ENCODE results near the gene PSKH1. TPM values are rescaled to one million over a fixed set of nuclear protein-coding genes. Genes with fewer than 3 reads are reported as not detected.
"Not testable (repeated sequence)": the region's sequence is repeated elsewhere in the genome, so short reads cannot be mapped to it uniquely, and the experiment has no call there.

Gene PSKH1
- polyA plus RNA-seq, 6 donors from 2014 or later: 14.2 to 24.4 (median 17.4) TPM

DNA sequence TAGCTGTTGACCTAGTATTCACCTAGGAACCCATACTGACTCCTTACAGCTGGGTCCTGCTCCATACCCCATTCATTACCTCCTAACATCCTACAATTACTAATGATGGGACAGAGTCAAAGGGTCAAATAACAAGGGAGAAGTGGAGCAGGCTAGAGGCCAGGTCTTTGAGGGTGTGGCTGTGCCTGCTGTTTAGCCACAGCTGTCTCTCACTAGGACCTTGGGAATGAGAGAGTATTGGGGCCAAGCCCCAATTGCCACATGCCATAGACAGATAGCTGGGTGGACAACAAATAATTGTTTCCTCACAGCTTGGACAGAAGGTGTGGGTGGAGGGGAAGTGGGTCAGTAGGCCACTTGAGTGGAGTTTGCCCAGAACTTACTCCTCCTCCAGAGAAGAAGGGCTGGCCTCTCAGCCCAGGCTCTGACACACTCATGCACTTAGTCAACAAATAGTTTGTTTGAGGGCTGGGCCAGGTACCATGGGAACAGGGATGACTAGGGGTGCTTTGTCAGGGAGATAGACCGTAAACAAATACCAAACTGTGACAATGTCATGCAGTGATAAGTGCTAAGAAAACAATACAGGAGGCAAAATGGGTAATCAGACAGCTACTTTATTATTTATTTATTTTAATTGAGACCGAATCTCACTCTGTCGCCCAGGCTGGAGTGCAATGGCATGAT lies 35.4 kb upstream of the PSKH1 start:
- Mint-ChIP-seq H3K27me3 (no peaks in the 10 kb centered on the region), H3K36me3 (no peaks in the 10 kb centered on the region), H3K4me1 (peaks cover 25 to 40% (median 36%) of the 10 kb centered on the region in 3 donors), H3K4me3 (peak overlapping the region in 1 of 8 donors; percentile 50), H3K9me3 (no peaks in the 10 kb centered on the region), H3K27ac (peak overlapping the region in 2 of 6 donors; percentile 15 to 19)
- DNase-seq (no peak), ATAC-seq (ENCODE audit: low read depth in 2 of 2) (peak in 1 of 2 donors; percentile 43)

DNA sequence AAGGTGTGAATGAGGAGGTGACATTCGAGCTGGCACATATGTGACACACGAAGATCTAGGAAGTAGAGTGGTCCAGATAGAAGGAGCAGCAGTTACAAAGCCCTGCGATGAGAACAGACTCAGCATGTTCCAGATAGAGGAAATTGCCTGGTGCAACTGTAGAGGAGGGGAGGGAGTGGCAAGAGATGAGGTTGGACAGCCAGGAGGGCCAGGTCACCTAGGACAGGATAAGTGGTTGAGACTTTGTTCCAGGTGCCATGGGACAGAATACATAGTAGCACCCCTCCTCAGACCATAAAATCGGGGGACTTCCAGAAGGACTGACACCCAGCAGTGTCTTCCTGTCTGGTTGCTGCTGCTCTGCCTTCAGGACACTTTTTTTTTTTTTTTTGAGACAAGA lies 34.6 kb upstream of the PSKH1 start:
- Mint-ChIP-seq H3K36me3 (no peaks in the 10 kb centered on the region), H3K27ac (peak overlapping the region in 3 of 6 donors; percentile 33 to 87 (median 80)), H3K4me1 (peaks cover 25 to 40% (median 36%) of the 10 kb centered on the region in 3 donors), H3K4me3 (no peak overlapping the region), H3K27me3 (no peaks in the 10 kb centered on the region), H3K9me3 (no peaks in the 10 kb centered on the region)
- ATAC-seq (ENCODE audit: low read depth in 2 of 2) (no peak), DNase-seq (no peak)

DNA sequence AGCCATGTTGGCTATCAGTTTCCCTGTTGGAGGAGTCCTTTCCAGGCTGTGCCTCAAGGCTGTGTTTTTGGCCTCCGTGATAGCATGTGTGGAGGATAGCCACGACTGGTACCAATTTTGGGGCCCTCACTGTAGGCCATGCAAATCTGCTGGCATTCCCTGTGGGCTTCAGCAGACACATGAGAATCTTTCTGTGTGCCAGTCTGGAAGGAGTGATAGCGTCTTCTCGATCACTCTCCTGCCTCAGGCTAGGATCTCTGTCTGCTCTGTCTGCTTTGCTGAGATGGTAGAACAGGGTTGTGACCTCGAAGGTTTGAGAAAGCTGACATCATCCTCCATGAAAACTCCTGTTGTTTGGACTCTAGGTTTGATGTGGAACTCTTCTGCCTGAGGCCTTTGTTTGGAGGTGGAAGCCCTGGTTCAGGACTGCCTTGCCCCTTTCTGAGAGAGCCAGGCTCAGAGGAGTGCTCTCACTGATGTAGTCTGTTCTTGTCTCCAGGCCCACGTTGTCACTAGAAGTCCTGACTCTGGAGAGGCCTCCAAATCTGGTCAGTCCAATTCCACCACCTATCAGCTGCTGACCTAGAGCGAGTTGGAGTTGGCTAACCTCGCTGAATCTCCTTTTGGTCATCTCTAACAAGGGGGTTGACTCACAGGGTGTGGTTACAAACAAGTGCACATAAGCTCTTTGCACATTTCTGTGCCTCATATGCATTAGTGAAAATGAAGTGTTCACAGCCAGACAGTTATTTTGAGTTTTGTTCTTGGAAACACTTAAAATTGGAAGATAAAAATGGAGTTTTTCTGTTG lies 32.3 kb upstream of the PSKH1 start:
- no peak for ATAC-seq (ENCODE audit: low read depth in 2 of 2)
- H3K27ac Mint-ChIP-seq: peak overlapping the region in 1 of 6 donors; percentile 11

DNA sequence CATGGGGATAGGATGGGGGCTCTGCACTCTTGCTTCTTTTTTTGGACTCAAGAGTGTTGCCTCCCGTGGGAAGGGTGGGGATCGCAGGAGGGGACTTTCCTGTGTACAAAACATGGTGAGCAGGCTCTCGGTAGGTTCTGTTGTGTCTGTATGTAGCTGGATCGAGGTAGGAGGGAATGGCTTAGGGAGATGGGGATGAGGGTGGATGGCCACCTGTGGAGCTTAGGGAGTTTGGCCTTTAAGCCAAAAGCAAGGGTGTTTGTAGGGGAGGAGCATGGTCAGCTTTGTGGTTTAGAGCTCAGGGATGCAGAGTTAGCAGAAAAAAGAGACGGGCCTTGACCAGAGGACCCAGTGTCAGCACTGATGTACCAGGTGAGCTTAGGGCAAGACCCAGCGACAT lies 31.2 kb upstream of the PSKH1 start:
- no peak overlapping the region for H3K4me3 Mint-ChIP-seq
- no peaks in the 10 kb centered on the region for H3K9me3 Mint-ChIP-seq
- DNase-seq: no peak
- peak overlapping the region in 1 of 6 donors; percentile 60 for H3K27ac Mint-ChIP-seq
- H3K27me3 Mint-ChIP-seq: no peaks in the 10 kb centered on the region
- ATAC-seq (ENCODE audit: low read depth in 2 of 2): no peak
- peaks cover 23 to 37% (median 28%) of the 10 kb centered on the region in 3 donors for H3K4me1 Mint-ChIP-seq
- H3K36me3 Mint-ChIP-seq: no peaks in the 10 kb centered on the region

More for the DNA sequence above, 32.3 kb upstream of the PSKH1 start:
- Mint-ChIP-seq H3K36me3 (no peaks in the 10 kb centered on the region), H3K9me3 (no peaks in the 10 kb centered on the region), H3K4me1 (peaks cover 25 to 40% (median 31%) of the 10 kb centered on the region in 3 donors), H3K27me3 (no peaks in the 10 kb centered on the region), H3K4me3 (no peak overlapping the region)
- no peak for DNase-seq

DNA sequence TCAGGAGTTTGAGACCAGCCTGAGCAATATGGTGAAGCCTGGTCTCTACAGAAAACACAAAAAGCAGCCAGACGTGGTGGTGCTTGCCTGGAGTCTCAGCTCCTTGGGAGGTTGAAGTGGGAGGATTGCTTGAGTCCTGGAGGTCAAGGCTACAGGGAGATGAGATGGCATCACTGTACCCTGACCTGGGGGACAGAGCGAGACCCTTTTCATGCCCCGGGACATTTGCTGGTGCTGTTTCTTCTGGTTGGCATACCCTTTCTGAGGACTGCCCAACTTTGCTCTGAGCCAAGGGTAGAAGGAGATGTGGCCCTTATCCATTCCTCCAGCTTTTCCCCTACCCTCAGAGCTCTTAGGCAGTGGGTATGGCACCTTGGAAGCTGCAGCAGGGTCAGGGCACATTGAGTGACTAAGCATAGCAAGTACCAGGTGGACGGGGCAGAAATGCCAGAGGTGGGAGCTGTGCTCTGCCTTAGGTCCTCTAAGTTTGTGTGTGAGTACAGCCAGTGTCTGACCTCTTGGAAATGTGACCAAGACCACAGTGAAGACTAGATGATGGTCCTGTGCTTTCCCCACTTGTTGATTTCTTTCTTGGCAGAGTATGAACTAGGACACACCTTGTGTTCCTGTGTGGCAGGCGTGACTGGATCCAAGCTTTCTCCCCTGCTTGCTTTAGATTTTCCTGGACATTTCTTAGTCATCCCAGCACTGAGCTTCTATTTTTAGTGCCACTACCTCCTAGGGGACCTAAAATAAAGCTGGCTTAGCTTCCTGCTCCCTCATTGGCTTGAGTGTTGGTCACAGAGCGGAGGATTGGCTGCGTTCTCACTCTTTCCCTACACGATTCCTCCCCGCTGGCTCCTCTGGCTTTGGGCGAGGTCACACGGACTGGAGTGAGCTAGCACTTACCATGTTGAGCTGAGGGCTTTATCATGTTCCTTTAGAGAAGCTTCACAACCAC lies 30.2 kb upstream of the PSKH1 start:
- peak overlapping the region in 1 of 6 donors; percentile 50 for H3K27ac Mint-ChIP-seq

DNA sequence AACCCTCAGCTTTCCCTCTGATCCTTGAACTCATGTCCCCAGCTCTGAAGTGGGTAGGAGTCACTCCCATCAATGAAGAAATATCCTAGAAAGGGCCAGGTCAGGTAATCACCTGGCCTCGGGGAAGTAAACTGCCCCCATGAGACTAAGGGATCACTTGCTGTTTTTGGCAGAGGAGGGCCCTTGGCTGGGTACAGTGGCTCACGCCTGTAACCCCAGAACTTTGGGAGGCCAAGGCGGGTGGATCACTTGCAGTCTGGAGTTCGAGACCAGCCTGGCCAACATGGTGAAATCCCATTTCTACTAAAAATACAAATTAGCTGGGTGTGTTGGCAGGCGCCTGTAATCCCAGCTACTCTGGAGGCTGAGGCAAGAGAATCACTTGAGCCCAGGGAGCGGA lies 29.0 kb upstream of the PSKH1 start:
- not testable (repeated sequence) for H3K36me3 Mint-ChIP-seq; H3K4me3 Mint-ChIP-seq; H3K9me3 Mint-ChIP-seq; DNase-seq; H3K27me3 Mint-ChIP-seq; ATAC-seq (ENCODE audit: low read depth in 2 of 2)
- H3K4me1 Mint-ChIP-seq: peaks cover 9 to 17% (median 10%) of the 10 kb centered on the region in 3 donors
- H3K27ac Mint-ChIP-seq: peak overlapping the region in 1 of 6 donors; percentile 10

More for the DNA sequence above, 30.2 kb upstream of the PSKH1 start:
- peaks cover 13 to 27% (median 18%) of the 10 kb centered on the region in 3 donors for H3K4me1 Mint-ChIP-seq
- no peaks in the 10 kb centered on the region for H3K9me3 Mint-ChIP-seq
- H3K4me3 Mint-ChIP-seq: no peak overlapping the region
- H3K27me3 Mint-ChIP-seq: no peaks in the 10 kb centered on the region
- ATAC-seq (ENCODE audit: low read depth in 2 of 2): no peak
- H3K36me3 Mint-ChIP-seq: no peaks in the 10 kb centered on the region
- no peak for DNase-seq

DNA sequence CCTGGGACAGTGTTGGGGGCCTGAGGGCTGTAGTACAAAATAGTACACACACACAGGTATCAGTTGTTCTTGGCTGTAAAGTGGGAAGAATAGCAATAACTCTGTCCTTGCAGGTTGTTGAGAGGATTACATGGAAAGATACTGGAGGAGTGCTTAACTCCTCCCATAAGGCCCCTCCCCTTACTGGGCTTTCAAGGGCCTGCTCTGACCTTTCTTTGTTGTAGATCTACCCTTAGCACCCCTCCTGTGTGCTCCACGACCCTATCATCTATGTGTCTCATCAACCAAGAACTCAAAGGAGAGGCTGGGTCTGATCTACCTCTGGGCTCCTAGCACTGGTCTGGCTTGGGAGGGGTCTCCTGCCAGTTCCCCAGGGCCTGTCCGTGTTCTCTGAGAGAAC lies 28.5 kb upstream of the PSKH1 start:
- H3K27ac Mint-ChIP-seq: peak overlapping the region in 3 of 6 donors; percentile 10 to 80 (median 36)

DNA sequence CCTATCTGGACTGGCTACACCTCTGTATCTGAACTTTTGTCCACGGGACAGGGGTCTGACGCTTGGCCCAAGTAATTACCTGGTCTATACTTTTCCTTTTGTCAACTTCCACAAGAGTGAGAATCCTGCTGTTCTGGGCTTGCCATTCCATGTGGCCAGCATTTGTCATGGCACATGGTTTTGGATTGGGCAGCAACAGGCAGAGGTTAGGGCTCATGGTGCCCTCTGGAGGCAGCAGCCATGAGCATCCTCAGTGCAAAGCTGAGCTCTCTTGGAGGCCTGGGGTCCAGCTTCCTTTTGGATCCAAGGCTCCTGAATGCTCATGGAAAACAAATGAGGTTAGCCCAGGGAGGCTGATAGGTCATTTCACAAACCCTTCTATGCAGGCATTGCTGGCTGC lies 27.7 kb upstream of the PSKH1 start:
- DNase-seq (no peak), ATAC-seq (ENCODE audit: low read depth in 2 of 2) (no peak)
- H3K4me3 Mint-ChIP-seq: no peak overlapping the region
- no peaks in the 10 kb centered on the region for H3K9me3 Mint-ChIP-seq
- H3K27me3 Mint-ChIP-seq: no peaks in the 10 kb centered on the region
- H3K36me3 Mint-ChIP-seq: no peaks in the 10 kb centered on the region
- H3K4me1 Mint-ChIP-seq: peaks cover 9 to 17% (median 9%) of the 10 kb centered on the region in 3 donors
- no peak overlapping the region for H3K27ac Mint-ChIP-seq

More for the DNA sequence above, 28.5 kb upstream of the PSKH1 start:
- Mint-ChIP-seq H3K27me3 (no peaks in the 10 kb centered on the region), H3K9me3 (no peaks in the 10 kb centered on the region), H3K4me1 (peaks cover 9 to 17% (median 9%) of the 10 kb centered on the region in 3 donors), H3K4me3 (no peak overlapping the region), H3K36me3 (no peaks in the 10 kb centered on the region)
- ATAC-seq (ENCODE audit: low read depth in 2 of 2) (no peak), DNase-seq (no peak)

DNA sequence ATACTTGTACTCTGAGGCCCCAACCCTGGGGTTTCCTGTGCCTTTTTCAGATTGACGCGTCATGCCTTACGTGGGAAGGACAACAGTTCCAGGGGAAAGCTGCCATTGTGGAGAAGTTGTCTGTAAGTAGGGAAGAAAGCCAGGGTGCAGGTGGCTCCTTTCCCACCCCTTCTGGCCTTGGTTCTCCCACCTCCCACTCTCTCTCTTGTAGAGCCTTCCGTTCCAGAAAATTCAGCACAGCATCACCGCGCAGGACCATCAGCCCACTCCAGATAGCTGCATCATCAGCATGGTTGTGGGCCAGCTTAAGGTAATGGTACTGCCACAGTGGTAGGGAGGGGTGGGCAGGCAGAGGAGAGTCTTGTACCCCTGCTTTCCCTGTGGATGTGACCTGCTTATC lies 24.8 kb upstream of the PSKH1 start:
- H3K9me3 Mint-ChIP-seq: no peaks in the 10 kb centered on the region
- no peak for DNase-seq
- no peak for ATAC-seq (ENCODE audit: low read depth in 2 of 2)
- peak overlapping the region in 1 of 6 donors; percentile 27 for H3K27ac Mint-ChIP-seq
- H3K27me3 Mint-ChIP-seq: no peaks in the 10 kb centered on the region
- no peaks in the 10 kb centered on the region for H3K36me3 Mint-ChIP-seq
- no peak overlapping the region for H3K4me3 Mint-ChIP-seq
- peaks cover 10 to 16% (median 11%) of the 10 kb centered on the region in 3 donors for H3K4me1 Mint-ChIP-seq

DNA sequence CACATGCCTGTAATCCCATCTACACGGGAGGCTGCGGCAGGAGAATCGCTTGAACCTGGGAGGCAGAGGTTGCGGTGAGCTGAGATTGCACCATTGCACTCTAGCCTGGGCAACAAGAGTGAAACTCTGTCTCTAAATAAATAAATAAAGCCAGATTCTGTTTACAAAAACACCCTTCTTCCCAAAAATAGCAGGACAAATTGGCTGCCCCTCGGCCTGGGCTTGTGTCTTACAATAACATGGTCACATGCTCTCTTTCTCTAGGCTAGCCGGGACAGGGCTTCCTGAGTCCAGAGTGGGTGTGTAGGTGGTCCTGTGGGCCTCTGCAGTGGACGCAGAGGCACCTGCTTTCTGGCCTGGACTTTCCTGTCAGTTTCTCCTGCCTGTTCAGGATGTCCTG lies 23.4 kb upstream of the PSKH1 start:
- no peaks in the 10 kb centered on the region for H3K36me3 Mint-ChIP-seq
- no peaks in the 10 kb centered on the region for H3K9me3 Mint-ChIP-seq
- H3K4me3 Mint-ChIP-seq: no peak overlapping the region
- ATAC-seq (ENCODE audit: low read depth in 2 of 2): no peak
- DNase-seq: no peak
- H3K27ac Mint-ChIP-seq: peak overlapping the region in 1 of 6 donors; percentile 72
- peaks cover 19 to 27% (median 22%) of the 10 kb centered on the region in 3 donors for H3K4me1 Mint-ChIP-seq
- no peaks in the 10 kb centered on the region for H3K27me3 Mint-ChIP-seq

DNA sequence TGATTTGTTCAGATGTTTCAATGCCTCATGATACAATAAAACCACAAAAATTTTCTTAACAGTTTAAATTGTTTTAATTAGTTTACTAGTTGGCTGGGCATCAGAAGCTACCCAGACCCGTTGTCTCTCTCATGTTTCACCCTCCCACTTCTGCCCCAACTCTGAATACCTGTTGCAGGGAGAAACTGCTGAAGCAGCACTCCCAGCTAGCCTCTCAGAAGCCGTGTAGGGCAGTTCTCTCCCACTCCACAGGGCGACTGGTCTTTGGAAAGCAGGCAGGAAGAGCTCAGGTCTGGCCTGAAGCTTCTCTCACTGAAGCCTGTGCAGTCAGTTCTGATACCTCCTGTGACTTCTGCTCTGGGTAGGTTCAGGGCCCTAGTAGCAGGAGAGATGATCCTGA lies 21.8 kb upstream of the PSKH1 start:
- ATAC-seq (ENCODE audit: low read depth in 2 of 2) (no peak), DNase-seq (no peak)
- Mint-ChIP-seq H3K27me3 (no peaks in the 10 kb centered on the region), H3K36me3 (no peaks in the 10 kb centered on the region), H3K4me1 (peaks cover 31 to 38% (median 37%) of the 10 kb centered on the region in 3 donors), H3K4me3 (peak overlapping the region in 5 of 8 donors; percentile 62 to 91 (median 89)), H3K9me3 (no peaks in the 10 kb centered on the region), H3K27ac (peak overlapping the region in 2 of 6 donors; percentile 43 to 54)

DNA sequence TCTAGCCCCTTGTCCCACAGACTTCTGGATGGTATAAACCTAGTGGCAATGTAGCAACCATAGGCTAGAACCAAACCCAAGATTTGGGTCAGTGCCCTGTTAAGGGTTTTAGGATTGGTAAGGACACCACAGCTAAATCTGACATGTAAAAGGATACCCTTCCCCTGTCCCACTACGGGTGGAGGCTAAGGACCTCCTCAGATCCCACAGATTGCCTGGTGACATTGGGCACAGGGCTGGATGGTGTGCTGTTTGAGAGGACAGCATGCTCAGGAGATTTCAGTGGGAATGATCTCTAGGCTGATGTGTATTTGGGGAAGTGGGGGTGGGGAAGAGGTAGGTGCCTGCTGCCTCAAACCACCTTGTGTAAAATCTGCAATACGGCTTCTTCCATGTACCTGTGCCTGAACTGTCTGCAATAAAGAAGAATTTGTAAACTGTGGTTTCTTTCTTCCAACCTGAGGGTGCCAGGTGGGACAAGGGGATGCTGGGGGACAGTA lies 20.9 kb upstream of the PSKH1 start:
- H3K4me1 Mint-ChIP-seq: peaks cover 31 to 38% (median 38%) of the 10 kb centered on the region in 3 donors
- H3K4me3 Mint-ChIP-seq: peak overlapping the region; percentile 89 to 95 (median 91)
- ATAC-seq (ENCODE audit: low read depth in 2 of 2) (no peak), DNase-seq (no peak)
- peaks cover 0 to 4% of the 10 kb centered on the region in 2 donors for H3K36me3 Mint-ChIP-seq
- H3K9me3 Mint-ChIP-seq: no peaks in the 10 kb centered on the region
- peak overlapping the region; percentile 81 to 90 (median 88) for H3K27ac Mint-ChIP-seq
- no peaks in the 10 kb centered on the region for H3K27me3 Mint-ChIP-seq

Measured in naive B cell (primary cell).